HFFc6 (cell line): Measurements from ENCODE around the gene ZC3HAV1. TPM values are rescaled to one million over a fixed set of nuclear protein-coding genes. Genes with fewer than 3 reads are reported as not detected.
A peak's percentile ranks its signal among the peaks of the same experiment; 100 is the strongest.
"Not testable (repeated sequence)": the region's sequence is repeated elsewhere in the genome, so short reads cannot be mapped to it uniquely, and the experiment has no call there.

Experiments used
- DNase-seq: peaks from one replicate; pipeline ENCODE4 v3.0.0-alpha.2; 2018
- H3K27ac Mint-ChIP-seq: 2 replicates; pipeline ENCODE4 v1.8.0; 2020; ENCODE audit warnings: mild to moderate bottlenecking, mixed read lengths
- H3K27me3 Mint-ChIP-seq: 2 replicates; pipeline ENCODE4 v1.8.0; 2021; ENCODE audit warnings: mild to moderate bottlenecking, moderate library complexity, mixed read lengths; ENCODE audit not compliant: insufficient read depth
- H3K36me3 Mint-ChIP-seq: 2 replicates; pipeline ENCODE4 v1.8.0; 2021; ENCODE audit warnings: low read depth, mixed read lengths
- H3K4me1 Mint-ChIP-seq: 2 replicates; pipeline ENCODE4 v1.8.0; 2020; ENCODE audit warnings: low read depth, mixed read lengths
- H3K4me3 Mint-ChIP-seq: 2 replicates; pipeline ENCODE4 v1.8.0; 2020; ENCODE audit warnings: mild to moderate bottlenecking, moderate library complexity, mixed read lengths
- H3K9me3 Mint-ChIP-seq: 2 replicates; pipeline ENCODE4 v1.8.0; 2020; ENCODE audit warnings: mild to moderate bottlenecking, mixed read lengths
- CTCF ChIP-seq: fragments of 200-600 bp; sonication (generic); IDR thresholded peaks from 2 replicates; pipeline ENCODE4 v1.5.0; 2021; ENCODE audit warnings: antibody characterized with exemption, mild to moderate bottlenecking
- total RNA-seq, 6 experiments: library from RNA; stranded (reverse); fragmentation: NEBNext Ultra II Directional; extraction: Animal tissue kit (Norgen Biotek cat#: 25700); gene quantifications; 2 replicates in 1 of 6; 3 replicates in 5 of 6; pipeline ENCODE4 v1.2.3, GENCODE V29; 2021

The ZC3HAV1 gene
- total RNA-seq, 6 experiments from 2014 or later: 29.4 to 36.1 (median 33.1) TPM

- Mint-ChIP-seq H3K27me3 (peaks cover 9% of the 10 kb centered on the region), H3K36me3 (no peaks in the 10 kb centered on the region), H3K9me3 (no peaks in the 10 kb centered on the region), H3K4me1 (peaks cover 9% of the 10 kb centered on the region), H3K27ac (peak overlapping the region; percentile 91; the same call in 1 of the 2 replicates), H3K4me3 (peak overlapping the region; percentile 92)
- no peak for TF ChIP-seq CTCF
- DNase-seq: no peak
These were observed 23.4 kb upstream of the ZC3HAV1 start for GRCh38 chr7:139132887-139133286.

GRCh38 chr7:139131601-139132041 is 22.1 kb upstream of the ZC3HAV1 start:
- no peak overlapping the region for H3K27ac Mint-ChIP-seq
- no peaks in the 10 kb centered on the region for H3K9me3 Mint-ChIP-seq
- H3K4me3 Mint-ChIP-seq: no peak overlapping the region
- peaks cover 22% of the 10 kb centered on the region for H3K27me3 Mint-ChIP-seq
- DNase-seq: no peak
- no peak for TF ChIP-seq CTCF
- no peaks in the 10 kb centered on the region for H3K36me3 Mint-ChIP-seq
- peaks cover 9% of the 10 kb centered on the region for H3K4me1 Mint-ChIP-seq

GRCh38 chr7:139129814-139130213 is 20.3 kb upstream of the ZC3HAV1 start:
- not testable (repeated sequence) for H3K36me3 Mint-ChIP-seq

GRCh38 chr7:139127648-139128047 is 18.1 kb upstream of the ZC3HAV1 start:
- H3K36me3 Mint-ChIP-seq: no peaks in the 10 kb centered on the region
- peaks cover 36% of the 10 kb centered on the region for H3K27me3 Mint-ChIP-seq
- no peak overlapping the region for H3K4me3 Mint-ChIP-seq
- H3K27ac Mint-ChIP-seq: no peak overlapping the region
- no peak for DNase-seq
- peaks cover 3% of the 10 kb centered on the region for H3K4me1 Mint-ChIP-seq
- TF ChIP-seq CTCF: 0 out of 2 replicates have a peak, but pooled peaks have one; percentile 11
- H3K9me3 Mint-ChIP-seq: no peaks in the 10 kb centered on the region

More at GRCh38 chr7:139129814-139130213, 20.3 kb upstream of the ZC3HAV1 start:
- not testable (repeated sequence) for H3K9me3 Mint-ChIP-seq, H3K4me1 Mint-ChIP-seq, H3K4me3 Mint-ChIP-seq, H3K27ac Mint-ChIP-seq, DNase-seq
- H3K27me3 Mint-ChIP-seq: peaks cover 31% of the 10 kb centered on the region

GRCh38 chr7:139125657-139126056 is 16.1 kb upstream of the ZC3HAV1 start:
- no peak overlapping the region for H3K4me3 Mint-ChIP-seq

GRCh38 chr7:139124995-139125394 is 15.5 kb upstream of the ZC3HAV1 start:
- not testable (repeated sequence) for H3K4me3 Mint-ChIP-seq, H3K4me1 Mint-ChIP-seq, H3K9me3 Mint-ChIP-seq, H3K36me3 Mint-ChIP-seq, DNase-seq, H3K27ac Mint-ChIP-seq
- H3K27me3 Mint-ChIP-seq: peaks cover 41% of the 10 kb centered on the region

More at GRCh38 chr7:139125657-139126056, 16.1 kb upstream of the ZC3HAV1 start:
- DNase-seq: no peak
- H3K36me3 Mint-ChIP-seq: no peaks in the 10 kb centered on the region
- TF ChIP-seq CTCF: no peak
- no peaks in the 10 kb centered on the region for H3K4me1 Mint-ChIP-seq
- H3K27me3 Mint-ChIP-seq: peaks cover 40% of the 10 kb centered on the region
- H3K9me3 Mint-ChIP-seq: no peaks in the 10 kb centered on the region
- no peak overlapping the region for H3K27ac Mint-ChIP-seq
